IMR-90 (cell line): ENCODE measurements around the gene CFAP58.

Source experiments
- CEBPB ChIP-seq: IDR thresholded peaks from 2 replicates; pipeline ENCODE4 v1.6.1; 2012; ENCODE audit warnings: low read depth, low read length, improper control_type of control experiment
- CTCF ChIP-seq: conservative IDR thresholded peaks from 2 replicates; pipeline ENCODE4 v1.5.1; 2012; ENCODE audit warnings: mild to moderate bottlenecking, low read depth, low read length, improper control_type of control experiment
- ELK1 ChIP-seq: fragments of 150-350 bp; IDR thresholded peaks from 2 replicates; pipeline ENCODE4 v1.6.1; 2016; ENCODE audit warnings: low read depth, mild to moderate bottlenecking, low read length, moderate library complexity, borderline replicate concordance
- MAFK ChIP-seq: IDR thresholded peaks from 2 replicates; pipeline ENCODE4 v1.6.1; 2012; ENCODE audit warnings: low read depth, low read length, improper control_type of control experiment
- MAZ ChIP-seq: IDR thresholded peaks from 2 replicates; pipeline ENCODE4 v1.6.1; 2012; ENCODE audit warnings: low read depth, mild to moderate bottlenecking, low read length, improper control_type of control experiment, moderate library complexity, borderline replicate concordance
- MXI1 ChIP-seq: IDR thresholded peaks from 2 replicates; pipeline ENCODE4 v1.6.1; 2012; ENCODE audit warnings: low read depth, mild to moderate bottlenecking, low read length, moderate library complexity, borderline replicate concordance
- POLR2A ChIP-seq: IDR thresholded peaks from 2 replicates; pipeline ENCODE4 v1.6.1; 2012; ENCODE audit warnings: mild to moderate bottlenecking, low read depth, low read length
- RAD21 ChIP-seq: IDR thresholded peaks from 2 replicates; pipeline ENCODE4 v1.6.1; 2012; ENCODE audit warnings: low read length, improper control_type of control experiment
- RCOR1 ChIP-seq: IDR thresholded peaks from 2 replicates; pipeline ENCODE4 v1.6.1; 2012; ENCODE audit warnings: mild to moderate bottlenecking, low read length, improper control_type of control experiment; ENCODE audit not compliant: insufficient replicate concordance
- SMC3 ChIP-seq: fragments of 150-350 bp; IDR thresholded peaks from 2 replicates; pipeline ENCODE4 v1.6.1; 2016; ENCODE audit warnings: low read depth, mild to moderate bottlenecking, antibody characterized with exemption, low read length, moderate library complexity
- USF2 ChIP-seq: fragments of 150-350 bp; IDR thresholded peaks from 2 replicates; pipeline ENCODE4 v1.6.1; 2017; ENCODE audit warnings: mild to moderate bottlenecking, antibody characterized with exemption, low read length, low read depth

- TF ChIP-seq CTCF, result no peak
- no peak for TF ChIP-seq POLR2A
- TF ChIP-seq RAD21, result no peak
- no peak for TF ChIP-seq CEBPB
- no peak for TF ChIP-seq SMC3
- no peak for TF ChIP-seq MXI1
- no peak for TF ChIP-seq ELK1
- TF ChIP-seq MAFK, result no peak
- TF ChIP-seq USF2, result no peak
- TF ChIP-seq MAZ, result no peak
- TF ChIP-seq RCOR1, result no peak
Measured at GRCh38 chr10:104427989-104428388, 74.4 kb downstream of the CFAP58 start.
